Stimulated activated naive CD8-positive, alpha-beta T cell treated with anti-CD3 and anti-CD28 coated beads, Interleukin-15, Interleukin-2, amounts not matched to agents 100 ng/mL and 50 ng/mL, for 24 hours (primary cell): Measurements from ENCODE around the gene HINT3.
"Not testable (repeated sequence)": the region's sequence is repeated elsewhere in the genome, so short reads cannot be mapped to it uniquely, and the experiment has no call there.

ENCODE experiments used
- H3K27ac Mint-ChIP-seq: one replicate; pipeline ENCODE4 v1.8.0; 2021; ENCODE audit warnings: mild to moderate bottlenecking, mixed read lengths
- H3K27me3 Mint-ChIP-seq: one replicate; pipeline ENCODE4 v1.8.0; 2021; ENCODE audit warnings: mixed read lengths
- H3K36me3 Mint-ChIP-seq: one replicate; pipeline ENCODE4 v1.8.0; 2021; ENCODE audit warnings: low read depth, mixed read lengths
- H3K4me1 Mint-ChIP-seq: one replicate; pipeline ENCODE4 v1.8.0; 2021; ENCODE audit warnings: low read depth, mixed read lengths
- H3K4me3 Mint-ChIP-seq: one replicate; pipeline ENCODE4 v1.8.0; 2021; ENCODE audit warnings: mild to moderate bottlenecking, mixed read lengths
- H3K9me3 Mint-ChIP-seq: one replicate; pipeline ENCODE4 v1.8.0; 2021; ENCODE audit warnings: mixed read lengths

HINT3 gene

GRCh38 chr6:125947615-125948014, 9.0 kb upstream of the HINT3 start:
- peaks cover 7% of the 10 kb centered on the region for H3K27me3 Mint-ChIP-seq
- H3K36me3 Mint-ChIP-seq = no peaks in the 10 kb centered on the region
- no peaks in the 10 kb centered on the region for H3K9me3 Mint-ChIP-seq
- H3K4me3 Mint-ChIP-seq = no peak overlapping the region
- no peak overlapping the region for H3K27ac Mint-ChIP-seq
- peaks cover 11% of the 10 kb centered on the region for H3K4me1 Mint-ChIP-seq

GRCh38 chr6:125948455-125948854, 8.1 kb upstream of the HINT3 start:
- Mint-ChIP-seq H3K9me3 (no peaks in the 10 kb centered on the region), H3K27me3 (peaks cover 4% of the 10 kb centered on the region), H3K4me1 (peaks cover 11% of the 10 kb centered on the region), H3K36me3 (no peaks in the 10 kb centered on the region), H3K27ac (no peak overlapping the region), H3K4me3 (no peak overlapping the region)

DNA sequence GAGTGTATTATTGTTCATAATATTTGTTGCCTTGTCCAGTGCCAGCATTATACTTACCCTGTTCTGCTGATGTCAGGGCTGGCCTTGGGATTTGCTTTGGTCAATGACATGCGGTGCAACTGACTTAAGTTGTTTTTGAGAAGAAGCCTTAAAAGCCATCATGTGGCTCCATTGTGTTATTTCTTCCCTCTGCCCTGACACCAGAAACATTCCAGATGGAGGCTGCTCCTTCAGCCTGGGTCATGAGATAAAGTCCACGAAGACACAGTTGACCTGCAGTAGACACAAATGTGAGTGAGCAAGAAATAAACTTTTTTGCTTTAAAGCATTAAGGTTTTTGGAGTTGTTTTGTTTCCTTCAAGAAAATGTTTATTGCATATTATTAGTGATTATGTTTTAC, 7.5 kb upstream of the HINT3 start:
- H3K27ac Mint-ChIP-seq = no peak overlapping the region
- no peaks in the 10 kb centered on the region for H3K36me3 Mint-ChIP-seq
- no peak overlapping the region for H3K4me3 Mint-ChIP-seq
- H3K9me3 Mint-ChIP-seq = no peaks in the 10 kb centered on the region
- H3K27me3 Mint-ChIP-seq = peaks cover 4% of the 10 kb centered on the region
- peaks cover 5% of the 10 kb centered on the region for H3K4me1 Mint-ChIP-seq

GRCh38 chr6:125950293-125950692, 6.3 kb upstream of the HINT3 start:
- Mint-ChIP-seq H3K4me1 (no peaks in the 10 kb centered on the region), H3K27me3 (peaks cover 4% of the 10 kb centered on the region), H3K9me3 (no peaks in the 10 kb centered on the region), H3K4me3 (no peak overlapping the region), H3K27ac (no peak overlapping the region), H3K36me3 (no peaks in the 10 kb centered on the region)

GRCh38 chr6:125950716-125951115, 5.9 kb upstream of the HINT3 start:
- H3K27ac Mint-ChIP-seq, H3K4me1 Mint-ChIP-seq, H3K27me3 Mint-ChIP-seq, H3K9me3 Mint-ChIP-seq, H3K36me3 Mint-ChIP-seq, H3K4me3 Mint-ChIP-seq: not testable (repeated sequence)

DNA sequence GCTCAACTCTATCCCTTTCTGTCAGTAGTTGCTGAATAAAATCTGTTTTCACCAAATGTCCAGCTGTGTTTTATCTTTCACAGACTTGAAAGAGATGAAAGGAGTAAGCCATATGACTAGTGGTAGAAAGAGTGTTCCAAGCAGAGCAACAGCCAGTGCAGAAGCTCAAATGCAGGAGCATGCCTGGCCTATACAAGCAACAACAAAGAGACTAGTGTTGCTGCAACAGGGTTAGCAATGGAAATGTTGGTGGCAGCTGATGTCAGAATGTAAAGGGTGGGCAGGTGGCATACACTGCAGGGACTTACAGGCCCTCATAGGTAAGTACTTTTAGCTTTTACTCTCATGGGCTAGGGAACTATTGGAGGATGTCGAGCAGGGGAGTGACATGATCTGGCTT, 5.2 kb upstream of the HINT3 start:
- H3K9me3 Mint-ChIP-seq = no peaks in the 10 kb centered on the region
- H3K4me1 Mint-ChIP-seq = peaks cover 6% of the 10 kb centered on the region
- H3K27ac Mint-ChIP-seq = no peak overlapping the region
- no peaks in the 10 kb centered on the region for H3K36me3 Mint-ChIP-seq
- H3K4me3 Mint-ChIP-seq = no peak overlapping the region
- H3K27me3 Mint-ChIP-seq = peaks cover 4% of the 10 kb centered on the region

GRCh38 chr6:125952764-125953501, 3.6 kb upstream of the HINT3 start:
- Mint-ChIP-seq H3K27me3 (peaks cover 4% of the 10 kb centered on the region), H3K4me1 (peaks cover 6% of the 10 kb centered on the region), H3K36me3 (no peaks in the 10 kb centered on the region), H3K9me3 (no peaks in the 10 kb centered on the region), H3K4me3 (no peak overlapping the region), H3K27ac (no peak overlapping the region)

GRCh38 chr6:125953502-125953875, 3.1 kb upstream of the HINT3 start:
- H3K27ac Mint-ChIP-seq = no peak overlapping the region
- H3K4me1 Mint-ChIP-seq = peaks cover 6% of the 10 kb centered on the region
- H3K4me3 Mint-ChIP-seq = no peak overlapping the region
- peaks cover 4% of the 10 kb centered on the region for H3K27me3 Mint-ChIP-seq
- no peaks in the 10 kb centered on the region for H3K36me3 Mint-ChIP-seq
- H3K9me3 Mint-ChIP-seq = no peaks in the 10 kb centered on the region

GRCh38 chr6:125954735-125955339, 1.7 kb upstream of the HINT3 start:
- Mint-ChIP-seq H3K36me3 (no peaks in the 10 kb centered on the region), H3K4me1 (peaks cover 6% of the 10 kb centered on the region), H3K4me3 (no peak overlapping the region)

GRCh38 chr6:125955973-125956372, 597 bp upstream of the HINT3 start:
- Mint-ChIP-seq H3K27ac (peak overlapping the region; percentile 72), H3K27me3 (peaks cover 4% of the 10 kb centered on the region), H3K9me3 (no peaks in the 10 kb centered on the region), H3K36me3 (no peaks in the 10 kb centered on the region), H3K4me1 (peaks cover 6% of the 10 kb centered on the region), H3K4me3 (no peak overlapping the region)

More at GRCh38 chr6:125954735-125955339, 1.7 kb upstream of the HINT3 start:
- Mint-ChIP-seq H3K27me3 (peaks cover 4% of the 10 kb centered on the region), H3K9me3 (no peaks in the 10 kb centered on the region), H3K27ac (no peak overlapping the region)

DNA sequence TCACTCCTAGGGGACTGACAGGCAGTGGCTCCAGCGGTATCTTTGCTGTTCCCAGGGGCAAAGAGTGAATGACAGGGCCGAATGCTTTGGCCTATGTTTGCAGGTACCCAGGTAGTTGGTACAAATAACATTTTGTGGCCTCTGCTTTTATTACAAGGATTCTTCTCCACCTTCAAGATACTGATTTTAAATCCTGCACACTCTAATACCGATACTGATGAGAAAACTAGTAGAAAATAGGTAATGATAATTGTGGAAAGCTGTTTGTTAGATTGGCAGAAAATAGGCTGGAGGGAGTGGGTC, 772 bp downstream of the HINT3 start:
- Mint-ChIP-seq H3K27ac (no peak overlapping the region), H3K4me3 (no peak overlapping the region), H3K27me3 (peaks cover 1% of the 10 kb centered on the region), H3K4me1 (peaks cover 6% of the 10 kb centered on the region), H3K36me3 (no peaks in the 10 kb centered on the region), H3K9me3 (no peaks in the 10 kb centered on the region)

- no peak overlapping the region for H3K27ac Mint-ChIP-seq
Observed at GRCh38 chr6:125957845-125958244, 1.3 kb downstream of the HINT3 start.

GRCh38 chr6:125959041-125959440, 2.5 kb downstream of the HINT3 start:
- no peaks in the 10 kb centered on the region for H3K27me3 Mint-ChIP-seq
- peaks cover 10% of the 10 kb centered on the region for H3K4me1 Mint-ChIP-seq
- no peaks in the 10 kb centered on the region for H3K9me3 Mint-ChIP-seq
- no peak overlapping the region for H3K27ac Mint-ChIP-seq
- H3K4me3 Mint-ChIP-seq = no peak overlapping the region
- H3K36me3 Mint-ChIP-seq = no peaks in the 10 kb centered on the region

More at GRCh38 chr6:125957845-125958244, 1.3 kb downstream of the HINT3 start:
- Mint-ChIP-seq H3K27me3 (no peaks in the 10 kb centered on the region), H3K4me3 (no peak overlapping the region), H3K36me3 (no peaks in the 10 kb centered on the region), H3K9me3 (no peaks in the 10 kb centered on the region), H3K4me1 (peaks cover 6% of the 10 kb centered on the region)

DNA sequence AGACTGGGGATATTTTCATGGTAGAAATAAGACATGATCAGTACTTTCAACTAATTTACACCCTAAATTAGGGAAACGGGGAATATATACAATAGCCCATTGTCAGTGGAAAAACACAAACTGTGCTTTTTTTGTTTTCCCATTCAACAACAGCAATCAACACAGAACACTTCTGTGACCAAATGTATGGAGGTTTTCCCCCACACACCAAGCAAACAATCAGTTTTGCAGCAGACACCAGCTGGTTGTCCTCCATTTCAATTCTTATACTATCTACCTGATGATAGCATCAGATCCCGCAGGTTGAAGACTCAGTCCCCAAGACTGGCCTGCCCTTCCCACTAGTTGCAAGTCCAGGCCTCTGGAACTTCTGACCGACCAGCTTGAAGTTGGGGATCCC, 4.5 kb downstream of the HINT3 start:
- H3K4me1 Mint-ChIP-seq = peaks cover 6% of the 10 kb centered on the region
- H3K4me3 Mint-ChIP-seq = no peak overlapping the region
- H3K27ac Mint-ChIP-seq = no peak overlapping the region
- H3K9me3 Mint-ChIP-seq = no peaks in the 10 kb centered on the region
- no peaks in the 10 kb centered on the region for H3K36me3 Mint-ChIP-seq
- H3K27me3 Mint-ChIP-seq = no peaks in the 10 kb centered on the region

GRCh38 chr6:125962900-125963497, 6.4 kb downstream of the HINT3 start:
- Mint-ChIP-seq H3K4me3 (no peak overlapping the region), H3K27ac (no peak overlapping the region), H3K36me3 (peaks cover 16% of the 10 kb centered on the region), H3K9me3 (no peaks in the 10 kb centered on the region), H3K27me3 (no peaks in the 10 kb centered on the region), H3K4me1 (peaks cover 5% of the 10 kb centered on the region)

DNA sequence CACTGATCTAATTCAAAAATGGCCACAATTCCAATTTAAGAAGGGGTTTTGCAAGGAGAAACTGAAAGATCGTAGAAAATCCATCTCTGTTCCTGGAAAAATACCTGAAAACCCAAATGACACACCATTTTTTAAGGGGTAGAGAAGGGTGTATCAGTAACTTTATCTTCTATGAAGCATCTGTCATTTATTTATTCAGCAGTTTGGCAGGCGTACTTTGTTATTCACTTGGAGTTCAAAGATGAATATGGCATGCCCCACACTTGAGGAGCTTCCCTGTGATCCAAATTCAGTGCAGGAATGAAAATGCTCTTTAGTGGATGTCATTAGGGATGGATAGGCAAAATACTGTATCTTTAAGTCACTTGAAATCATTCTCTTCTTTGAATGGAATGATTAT, 7.2 kb downstream of the HINT3 start:
- Mint-ChIP-seq H3K36me3 (peaks cover 24% of the 10 kb centered on the region), H3K27ac (no peak overlapping the region), H3K27me3 (no peaks in the 10 kb centered on the region), H3K4me3 (no peak overlapping the region), H3K4me1 (peaks cover 13% of the 10 kb centered on the region), H3K9me3 (no peaks in the 10 kb centered on the region)
